ENCODE results near the gene DIAPH2.

DNA sequence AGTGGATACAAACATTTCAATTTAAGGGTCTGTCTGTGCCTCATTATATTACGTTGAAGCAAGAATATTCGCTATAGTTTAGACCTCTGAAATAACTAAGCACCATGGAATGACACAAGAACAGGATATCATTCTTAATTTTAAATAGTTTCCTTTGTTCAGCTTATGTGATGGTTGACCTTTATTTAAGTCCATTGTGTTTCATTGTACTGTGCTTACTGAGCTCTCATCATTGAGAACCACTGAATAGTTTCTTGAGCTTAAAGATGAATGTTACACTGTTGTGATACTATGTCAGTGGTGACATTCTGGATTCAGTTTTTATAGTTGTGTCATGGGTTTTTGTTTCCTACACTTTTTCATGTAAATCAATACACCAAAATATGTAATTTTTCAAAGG, 438.4 kb downstream of the DIAPH2 start:
- TF ChIP-seq, protein P1, sequence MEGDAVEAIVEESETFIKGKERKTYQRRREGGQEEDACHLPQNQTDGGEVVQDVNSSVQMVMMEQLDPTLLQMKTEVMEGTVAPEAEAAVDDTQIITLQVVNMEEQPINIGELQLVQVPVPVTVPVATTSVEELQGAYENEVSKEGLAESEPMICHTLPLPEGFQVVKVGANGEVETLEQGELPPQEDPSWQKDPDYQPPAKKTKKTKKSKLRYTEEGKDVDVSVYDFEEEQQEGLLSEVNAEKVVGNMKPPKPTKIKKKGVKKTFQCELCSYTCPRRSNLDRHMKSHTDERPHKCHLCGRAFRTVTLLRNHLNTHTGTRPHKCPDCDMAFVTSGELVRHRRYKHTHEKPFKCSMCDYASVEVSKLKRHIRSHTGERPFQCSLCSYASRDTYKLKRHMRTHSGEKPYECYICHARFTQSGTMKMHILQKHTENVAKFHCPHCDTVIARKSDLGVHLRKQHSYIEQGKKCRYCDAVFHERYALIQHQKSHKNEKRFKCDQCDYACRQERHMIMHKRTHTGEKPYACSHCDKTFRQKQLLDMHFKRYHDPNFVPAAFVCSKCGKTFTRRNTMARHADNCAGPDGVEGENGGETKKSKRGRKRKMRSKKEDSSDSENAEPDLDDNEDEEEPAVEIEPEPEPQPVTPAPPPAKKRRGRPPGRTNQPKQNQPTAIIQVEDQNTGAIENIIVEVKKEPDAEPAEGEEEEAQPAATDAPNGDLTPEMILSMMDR (IDR thresholded peaks at IDR 0.05), result no peak
- no peak for TF ChIP-seq POLR2A (IDR thresholded peaks at IDR 0.05)
